HK-2 (cell line): ENCODE results near the gene SPDYE3.
"Not testable (repeated sequence)": the region's sequence is repeated elsewhere in the genome, so short reads cannot be mapped to it uniquely, and the experiment has no call there.

ENCODE experiments used
- DNase-seq: peaks from one replicate; pipeline ENCODE4 v3.0.0-alpha.2; 2018; ENCODE audit not compliant: unreplicated experiment

SPDYE3 gene

GRCh38 chr7:100307402-100307801 is at the start of gene SPDYE3:
Gene SPDYE3, plus strand, starts transcription at chr7:100307702. Its CDS starts 184 bp downstream, at chr7:100307886.
- not testable (repeated sequence) for DNase-seq

- DNase-seq, result not testable (repeated sequence)
These were observed 47.5 kb upstream of the SPDYE3 start for GRCh38 chr7:100259984-100260383.

- DNase-seq, result not testable (repeated sequence)
These were observed 44.6 kb upstream of the SPDYE3 start for GRCh38 chr7:100262896-100263295.

GRCh38 chr7:100264223-100264622 is 43.3 kb upstream of the SPDYE3 start:
- DNase-seq, result not testable (repeated sequence)

- DNase-seq, result not testable (repeated sequence)
These were observed 42.8 kb upstream of the SPDYE3 start for GRCh38 chr7:100264669-100265165.

GRCh38 chr7:100265851-100266250 is 41.7 kb upstream of the SPDYE3 start:
- DNase-seq, result not testable (repeated sequence)

GRCh38 chr7:100266576-100267354 is 40.7 kb upstream of the SPDYE3 start:
- no peak for DNase-seq

- no peak for DNase-seq
These were observed 39.9 kb upstream of the SPDYE3 start for GRCh38 chr7:100267648-100268047.

- DNase-seq, result not testable (repeated sequence)
These were observed 38.6 kb upstream of the SPDYE3 start for GRCh38 chr7:100268882-100269281.

GRCh38 chr7:100269306-100270045 is 38.0 kb upstream of the SPDYE3 start:
- DNase-seq, result peak; percentile 59

GRCh38 chr7:100270046-100270918 is 37.2 kb upstream of the SPDYE3 start:
- peak; percentile 36 for DNase-seq

GRCh38 chr7:100270941-100271593 is 36.4 kb upstream of the SPDYE3 start:
- DNase-seq, result not testable (repeated sequence)

- DNase-seq, result peak; percentile 98
These were observed 35.6 kb upstream of the SPDYE3 start for GRCh38 chr7:100271716-100272537.

GRCh38 chr7:100272538-100272902 is 35.0 kb upstream of the SPDYE3 start:
- not testable (repeated sequence) for DNase-seq

GRCh38 chr7:100275120-100275519 is 32.4 kb upstream of the SPDYE3 start:
- no peak for DNase-seq

- DNase-seq, result not testable (repeated sequence)
These were observed 31.4 kb upstream of the SPDYE3 start for GRCh38 chr7:100276126-100276525.

GRCh38 chr7:100282069-100282608 is 25.4 kb upstream of the SPDYE3 start:
- DNase-seq, result not testable (repeated sequence)

- not testable (repeated sequence) for DNase-seq
These were observed 24.4 kb upstream of the SPDYE3 start for GRCh38 chr7:100283147-100283546.

GRCh38 chr7:100287191-100287969 is 20.1 kb upstream of the SPDYE3 start:
- not testable (repeated sequence) for DNase-seq
